ENCODE measurements around the gene MYO16.

MYO16 gene

DNA sequence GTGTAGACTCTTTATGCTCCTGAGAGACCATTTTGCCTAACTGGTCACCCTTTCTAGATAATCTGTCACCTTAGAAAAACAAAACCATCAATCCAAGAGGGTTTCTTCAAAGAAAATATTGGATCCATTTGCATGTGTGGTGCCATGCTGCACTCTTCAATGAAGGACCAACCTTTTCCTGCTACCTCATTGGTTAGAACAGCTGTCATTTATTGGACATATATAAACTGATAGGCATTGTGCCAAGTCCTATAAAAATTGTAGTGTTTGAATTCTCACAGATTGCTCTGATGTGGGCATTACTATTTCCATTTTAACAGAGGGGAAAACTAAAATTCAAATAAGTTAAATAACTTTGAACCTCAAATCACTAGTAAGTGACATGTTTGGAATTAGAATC is 333.2 kb downstream of the MYO16 start:
- Histone ChIP-seq H3K27ac (ENCODE audit: low read length, poor library complexity, severe bottlenecking) (no peak overlapping the region), H4K8ac (ENCODE audit: low read length) (no peak overlapping the region), H3K27me3 (ENCODE audit: control insufficient read depth in 1 of 2, insufficient read depth in 1 of 2, low read length in 2 of 2) (no peaks in the 10 kb centered on the region), H2BK5ac (ENCODE audit: low read depth, low read length, poor library complexity, severe bottlenecking) (no peak overlapping the region), H2AK5ac (ENCODE audit: low read length, severe bottlenecking) (no peak overlapping the region), H3K9me3 (ENCODE audit: control insufficient read depth, low read length) (no peaks in the 10 kb centered on the region), H3K4me2 (ENCODE audit: low read length, poor library complexity, severe bottlenecking) (no peak overlapping the region), H3K18ac (ENCODE audit: low read depth in 1 of 2, low read length in 2 of 2) (no peak overlapping the region), H3K4me3 (ENCODE audit: insufficient read depth in 1 of 2, low read depth in 1 of 2, low read length in 2 of 2) (no peak overlapping the region), H2BK15ac (ENCODE audit: low read depth, poor library complexity, severe bottlenecking) (no peak overlapping the region), H3K36me3 (ENCODE audit: control insufficient read depth in 1 of 2, insufficient read depth in 2 of 2, low read depth in 1 of 2, low read length in 2 of 2) (no peaks in the 10 kb centered on the region), H3K23ac (ENCODE audit: low read length in 2 of 2) (no peak overlapping the region), H3K4ac (ENCODE audit: low read depth in 1 of 2, low read length in 2 of 2) (no peak overlapping the region), H3K9ac (ENCODE audit: low read length) (no peak overlapping the region), H2AFZ (ENCODE audit: low read depth, low read length) (no peak overlapping the region), H4K91ac (ENCODE audit: low read length) (no peak overlapping the region), H2BK120ac (ENCODE audit: low read depth, low read length) (no peak overlapping the region), H3K4me1 (ENCODE audit: control insufficient read depth, insufficient read depth, low read depth, low read length) (peaks cover 4% of the 10 kb centered on the region), H3K79me1 (replicated peaks; ENCODE audit: low read length, poor library complexity, severe bottlenecking) (no peaks in the 10 kb centered on the region), H3K14ac (ENCODE audit: low read length in 2 of 2) (no peak overlapping the region), H2BK12ac (ENCODE audit: low read length in 2 of 2) (no peak overlapping the region)
- peak; percentile 21 for DNase-seq

DNA sequence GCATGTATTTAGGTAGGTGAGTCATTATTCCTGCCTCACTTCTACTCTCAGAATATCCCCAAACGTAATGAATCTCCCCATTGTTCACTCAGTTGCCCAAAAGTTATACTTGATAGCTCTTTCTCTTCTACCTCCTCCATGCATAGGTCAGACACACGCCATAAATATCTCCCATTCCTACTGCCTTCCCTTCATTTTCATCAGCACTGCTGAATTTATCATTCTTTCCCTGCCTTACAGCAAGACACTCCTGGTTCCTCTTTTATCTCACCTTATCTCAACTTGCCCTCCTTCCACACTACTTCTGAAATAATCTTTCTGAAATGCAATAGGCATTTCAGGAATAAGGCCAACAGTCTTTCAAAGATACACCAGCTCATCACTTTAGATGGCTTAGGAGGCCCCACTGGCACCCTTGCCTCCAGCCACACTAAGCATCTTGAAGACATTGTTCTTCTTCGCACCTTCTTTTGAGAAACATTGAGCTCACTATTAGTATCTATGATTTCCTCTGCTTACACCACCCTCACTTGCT is 333.9 kb downstream of the MYO16 start:
- no peak overlapping the region for H3K4me3 ChIP-seq (ENCODE audit: insufficient read depth in 1 of 2, low read depth in 1 of 2, low read length in 2 of 2)
- H2BK120ac ChIP-seq (ENCODE audit: low read depth, low read length): no peak overlapping the region
- no peaks in the 10 kb centered on the region for H3K27me3 ChIP-seq (ENCODE audit: control insufficient read depth in 1 of 2, insufficient read depth in 1 of 2, low read length in 2 of 2)
- H3K36me3 ChIP-seq (ENCODE audit: control insufficient read depth in 1 of 2, insufficient read depth in 2 of 2, low read depth in 1 of 2, low read length in 2 of 2): no peaks in the 10 kb centered on the region
- no peak overlapping the region for H2AFZ ChIP-seq (ENCODE audit: low read depth, low read length)
- H3K27ac ChIP-seq (ENCODE audit: low read length, poor library complexity, severe bottlenecking): no peak overlapping the region
- H3K9me3 ChIP-seq (ENCODE audit: control insufficient read depth, low read length): no peaks in the 10 kb centered on the region
- no peak overlapping the region for H2BK5ac ChIP-seq (ENCODE audit: low read depth, low read length, poor library complexity, severe bottlenecking)
- H2BK15ac ChIP-seq (ENCODE audit: low read depth, poor library complexity, severe bottlenecking): no peak overlapping the region
- no peak for DNase-seq
- no peak overlapping the region for H4K8ac ChIP-seq (ENCODE audit: low read length)
- no peak overlapping the region for H3K18ac ChIP-seq (ENCODE audit: low read depth in 1 of 2, low read length in 2 of 2)
- H3K23ac ChIP-seq (ENCODE audit: low read length in 2 of 2): no peak overlapping the region
- H4K91ac ChIP-seq (ENCODE audit: low read length): no peak overlapping the region
- H3K14ac ChIP-seq (ENCODE audit: low read length in 2 of 2): no peak overlapping the region
- H3K4me2 ChIP-seq (ENCODE audit: low read length, poor library complexity, severe bottlenecking): no peak overlapping the region
- no peaks in the 10 kb centered on the region for H3K79me1 ChIP-seq (replicated peaks; ENCODE audit: low read length, poor library complexity, severe bottlenecking)
- H2BK12ac ChIP-seq (ENCODE audit: low read length in 2 of 2): no peak overlapping the region
- peaks cover 4% of the 10 kb centered on the region for H3K4me1 ChIP-seq (ENCODE audit: control insufficient read depth, insufficient read depth, low read depth, low read length)
- no peak overlapping the region for H3K9ac ChIP-seq (ENCODE audit: low read length)
- peak overlapping the region; percentile 20 for H2AK5ac ChIP-seq (ENCODE audit: low read length, severe bottlenecking)
- WGBS: 77% methylated on average over 3 of the region's 3 CpGs
- H3K4ac ChIP-seq (ENCODE audit: low read depth in 1 of 2, low read length in 2 of 2): no peak overlapping the region

DNA sequence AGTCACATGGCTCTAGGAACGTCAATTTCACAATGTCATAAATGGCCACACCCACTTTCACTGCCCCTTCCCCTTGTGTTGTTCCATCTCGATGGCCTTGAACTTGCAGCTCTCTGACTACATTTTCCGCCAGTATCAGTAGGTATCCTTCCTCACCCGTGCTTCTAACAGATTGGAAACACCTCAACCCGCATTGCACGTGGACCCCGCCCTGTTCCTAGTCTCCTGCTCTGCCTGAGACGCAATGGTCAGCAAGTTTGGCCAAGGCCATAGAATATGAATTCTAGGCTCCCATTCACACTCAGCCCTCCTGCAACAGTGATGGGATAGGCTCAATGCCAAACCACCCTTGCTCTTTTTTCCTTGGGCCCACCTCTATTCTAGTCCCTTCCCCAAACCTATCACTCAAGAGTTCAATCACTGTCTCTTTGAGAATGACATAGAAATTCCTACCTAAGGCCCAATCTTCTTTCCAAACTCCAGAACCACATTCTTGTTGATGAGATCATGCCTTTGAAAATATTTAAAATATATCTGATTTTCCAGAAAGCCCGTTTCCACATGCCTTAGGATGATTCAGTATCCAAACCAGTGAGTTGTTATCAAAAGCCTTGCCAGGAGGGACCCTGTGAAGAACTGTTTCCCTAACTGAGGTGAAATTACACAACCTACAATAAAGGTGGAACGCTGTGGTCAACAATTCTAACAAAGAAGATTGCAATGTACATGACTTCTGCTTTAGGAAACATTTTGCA is 334.6 kb downstream of the MYO16 start:
- no peak overlapping the region for H4K8ac ChIP-seq (ENCODE audit: low read length)
- H2BK12ac ChIP-seq (ENCODE audit: low read length in 2 of 2): no peak overlapping the region
- H3K23ac ChIP-seq (ENCODE audit: low read length in 2 of 2): no peak overlapping the region
- H2BK15ac ChIP-seq (ENCODE audit: low read depth, poor library complexity, severe bottlenecking): no peak overlapping the region
- H3K4me1 ChIP-seq (ENCODE audit: control insufficient read depth, insufficient read depth, low read depth, low read length): peaks cover 2% of the 10 kb centered on the region
- no peak overlapping the region for H4K91ac ChIP-seq (ENCODE audit: low read length)
- no peaks in the 10 kb centered on the region for H3K27me3 ChIP-seq (ENCODE audit: control insufficient read depth in 1 of 2, insufficient read depth in 1 of 2, low read length in 2 of 2)
- H2BK5ac ChIP-seq (ENCODE audit: low read depth, low read length, poor library complexity, severe bottlenecking): no peak overlapping the region
- H3K4me3 ChIP-seq (ENCODE audit: insufficient read depth in 1 of 2, low read depth in 1 of 2, low read length in 2 of 2): no peak overlapping the region
- no peak overlapping the region for H3K4me2 ChIP-seq (ENCODE audit: low read length, poor library complexity, severe bottlenecking)
- no peak overlapping the region for H3K4ac ChIP-seq (ENCODE audit: low read depth in 1 of 2, low read length in 2 of 2)
- no peak overlapping the region for H3K9ac ChIP-seq (ENCODE audit: low read length)
- peak overlapping the region in 1 of 2 experiments; percentile 74 for H3K14ac ChIP-seq (ENCODE audit: low read length in 2 of 2)
- no peak for DNase-seq
- H2BK120ac ChIP-seq (ENCODE audit: low read depth, low read length): no peak overlapping the region
- H2AK5ac ChIP-seq (ENCODE audit: low read length, severe bottlenecking): peak overlapping the region; percentile 72
- no peaks in the 10 kb centered on the region for H3K9me3 ChIP-seq (ENCODE audit: control insufficient read depth, low read length)
- WGBS: 79% methylated on average over 10 of the region's 10 CpGs
- peak overlapping the region in 1 of 2 experiments; percentile 21 for H3K18ac ChIP-seq (ENCODE audit: low read depth in 1 of 2, low read length in 2 of 2)
- H2AFZ ChIP-seq (ENCODE audit: low read depth, low read length): no peak overlapping the region
- no peaks in the 10 kb centered on the region for H3K36me3 ChIP-seq (ENCODE audit: control insufficient read depth in 1 of 2, insufficient read depth in 2 of 2, low read depth in 1 of 2, low read length in 2 of 2)
- peak overlapping the region; percentile 1 for H3K27ac ChIP-seq (ENCODE audit: low read length, poor library complexity, severe bottlenecking)
- H3K79me1 ChIP-seq (replicated peaks; ENCODE audit: low read length, poor library complexity, severe bottlenecking): no peaks in the 10 kb centered on the region

DNA sequence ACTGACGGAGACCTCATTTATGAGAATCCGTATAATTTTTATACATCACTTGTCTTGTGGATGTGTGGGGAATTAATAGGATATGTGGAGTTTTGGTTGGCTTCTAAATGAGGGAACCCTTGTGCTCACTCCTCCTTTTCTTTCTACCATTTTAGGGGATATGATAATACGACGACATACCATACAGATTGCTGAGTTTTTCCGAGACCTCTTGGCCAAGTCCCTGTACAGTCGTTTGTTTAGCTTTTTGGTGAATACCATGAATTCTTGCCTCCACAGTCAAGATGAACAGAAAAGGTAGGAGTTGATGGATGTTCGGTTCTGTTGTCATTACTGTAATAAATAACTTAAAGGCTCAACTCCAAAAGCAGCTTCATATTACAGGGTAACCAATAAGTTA is 335.2 kb downstream of the MYO16 start:
- H2BK120ac ChIP-seq (ENCODE audit: low read depth, low read length): no peak overlapping the region
- H3K4me1 ChIP-seq (ENCODE audit: control insufficient read depth, insufficient read depth, low read depth, low read length): peaks cover 2% of the 10 kb centered on the region
- no peak overlapping the region for H3K4ac ChIP-seq (ENCODE audit: low read depth in 1 of 2, low read length in 2 of 2)
- H3K27ac ChIP-seq (ENCODE audit: low read length, poor library complexity, severe bottlenecking): no peak overlapping the region
- no peaks in the 10 kb centered on the region for H3K36me3 ChIP-seq (ENCODE audit: control insufficient read depth in 1 of 2, insufficient read depth in 2 of 2, low read depth in 1 of 2, low read length in 2 of 2)
- no peak overlapping the region for H3K4me2 ChIP-seq (ENCODE audit: low read length, poor library complexity, severe bottlenecking)
- H3K79me1 ChIP-seq (replicated peaks; ENCODE audit: low read length, poor library complexity, severe bottlenecking): no peaks in the 10 kb centered on the region
- H3K9ac ChIP-seq (ENCODE audit: low read length): no peak overlapping the region
- H2AK5ac ChIP-seq (ENCODE audit: low read length, severe bottlenecking): no peak overlapping the region
- no peaks in the 10 kb centered on the region for H3K27me3 ChIP-seq (ENCODE audit: control insufficient read depth in 1 of 2, insufficient read depth in 1 of 2, low read length in 2 of 2)
- no peak overlapping the region for H3K18ac ChIP-seq (ENCODE audit: low read depth in 1 of 2, low read length in 2 of 2)
- WGBS: 75% methylated on average over 4 of the region's 7 CpGs
- no peaks in the 10 kb centered on the region for H3K9me3 ChIP-seq (ENCODE audit: control insufficient read depth, low read length)
- no peak overlapping the region for H2BK15ac ChIP-seq (ENCODE audit: low read depth, poor library complexity, severe bottlenecking)
- H3K14ac ChIP-seq (ENCODE audit: low read length in 2 of 2): no peak overlapping the region
- H4K8ac ChIP-seq (ENCODE audit: low read length): no peak overlapping the region
- no peak overlapping the region for H3K23ac ChIP-seq (ENCODE audit: low read length in 2 of 2)
- DNase-seq: no peak
- H2BK5ac ChIP-seq (ENCODE audit: low read depth, low read length, poor library complexity, severe bottlenecking): no peak overlapping the region
- H4K91ac ChIP-seq (ENCODE audit: low read length): no peak overlapping the region
- H2BK12ac ChIP-seq (ENCODE audit: low read length in 2 of 2): no peak overlapping the region
- H2AFZ ChIP-seq (ENCODE audit: low read depth, low read length): no peak overlapping the region
- H3K4me3 ChIP-seq (ENCODE audit: insufficient read depth in 1 of 2, low read depth in 1 of 2, low read length in 2 of 2): no peak overlapping the region
